Gastroesophageal sphincter (tissue), 4 donors: ENCODE measurements around the gene SSH2. TPM values are rescaled to one million over a fixed set of nuclear protein-coding genes. Genes with fewer than 3 reads are reported as not detected.
"Not testable (repeated sequence)": the region's sequence is repeated elsewhere in the genome, so short reads cannot be mapped to it uniquely, and the experiment has no call there.

ENCODE experiments used
- ATAC-seq: fragments of 150-250 bp; one replicate; pipeline ENCODE4 v1.9.1; 2016; ENCODE audit warnings: mild to moderate bottlenecking, moderate library complexity
- H3K27ac ChIP-seq, 4 donors: fragments of 200-600 bp; sonication (generic) in 3 of 4; 1 replicate in 3 of 4; 2 replicates in 1 of 4; pipeline ENCODE4 v1.5.1; 2016 to 2019
- H3K27me3 ChIP-seq: fragments of 200-600 bp; sonication (generic); one replicate; pipeline ENCODE4 v1.5.1; 2019
- H3K36me3 ChIP-seq, 2 donors: fragments of 200-600 bp; sonication (generic); one replicate each; pipeline ENCODE4 v1.5.1; 2019; ENCODE audit warnings: control low read depth in 1 of 2
- H3K4me1 ChIP-seq, 3 donors: fragments of 200-600 bp; sonication (generic); 1 replicate in 2 of 3; 2 replicates in 1 of 3; pipeline ENCODE4 v1.5.1; 2016 to 2019; ENCODE audit warnings: control low read depth in 2 of 3
- H3K4me3 ChIP-seq, 2 donors: fragments of 200-600 bp; sonication (generic); one replicate each; pipeline ENCODE4 v1.5.1; 2019; ENCODE audit warnings: mild to moderate bottlenecking in 1 of 2, moderate library complexity in 1 of 2
- H3K9me3 ChIP-seq, 3 donors: fragments of 200-600 bp; sonication (generic); one replicate each; pipeline ENCODE4 v1.5.1; 2017 to 2019; ENCODE audit warnings: control low read depth in 2 of 3
- EP300 ChIP-seq: sonication (generic); formaldehyde crosslinking; IDR thresholded peaks from one replicate; pipeline ENCODE4 v1.6.1; 2017; ENCODE audit warnings: antibody characterized with exemption, mild to moderate bottlenecking
- POLR2A ChIP-seq, 2 donors: fragments of 450-650 bp; IDR thresholded peaks; one replicate each; pipeline ENCODE4 v1.6.1; 2017; ENCODE audit warnings: antibody characterized with exemption in 2 of 2, mild to moderate bottlenecking in 2 of 2, moderate library complexity in 1 of 2
- POLR2AphosphoS5 ChIP-seq: sonication (generic); formaldehyde crosslinking; IDR thresholded peaks from one replicate; pipeline ENCODE4 v1.6.1; 2017; ENCODE audit warnings: antibody characterized with exemption
- WGBS, 2 donors: methylation state at CpG; one replicate each; pipeline ENCODE4 v1.1.5; 2018; ENCODE audit warnings: low coverage in 1 of 2; 5-methylcytosine and 5-hydroxymethylcytosine counted together
- total RNA-seq, 4 donors: library from RNA; depleted of rRNA; stranded (reverse); fragments of >200 nt; gene quantifications; one replicate each; pipeline ENCODE4 v1.1.0, GENCODE V29; 2016
- TF ChIP-seq, protein P1 (sequence below), 4 experiments: fragments of 200-600 bp in 2 of 4; fragments of 450-650 bp in 2 of 4; sonication (generic) in 1 of 4; IDR thresholded peaks; one replicate each; pipeline ENCODE4 v1.5.1; 2017 to 2019; ENCODE audit warnings: antibody characterized with exemption in 4 of 4, mild to moderate bottlenecking in 2 of 4, moderate library complexity in 2 of 4

SSH2 gene
- total RNA-seq, 4 donors from 2014 or later, result 16.0 to 39.7 (median 24.9) TPM

DNA sequence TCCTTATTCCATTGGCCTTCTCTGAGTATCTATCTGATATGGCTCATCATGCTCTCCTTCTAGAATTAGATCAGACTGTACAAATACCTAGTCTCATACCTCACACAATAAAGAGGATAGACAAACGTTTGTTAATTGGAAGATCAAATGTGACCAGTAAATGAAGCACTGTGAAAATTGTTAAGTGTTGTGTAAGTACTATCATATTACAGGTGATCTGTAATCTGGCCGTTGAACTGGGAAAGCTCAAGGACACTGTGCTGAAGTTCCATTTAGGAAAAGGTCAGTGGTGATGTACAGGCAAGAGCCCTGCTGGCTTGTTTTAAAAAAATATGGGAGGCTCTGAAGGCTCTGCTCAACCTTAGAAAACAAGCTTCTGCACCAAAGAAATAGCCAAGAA, 268.8 kb downstream of the SSH2 start:
- 67 to 72% methylated on average over 2 of the region's 2 CpGs for WGBS, 2 donors
- H3K27ac ChIP-seq, result no peak overlapping the region
- ATAC-seq, result no peak

GRCh38 chr17:29659155-29659554, 270.9 kb downstream of the SSH2 start:
- Histone ChIP-seq H3K36me3 (peaks cover 0 to 46% of the 10 kb centered on the region in 2 donors), H3K27ac (no peak overlapping the region), H3K4me1 (peaks cover 0 to 12% (median 5%) of the 10 kb centered on the region in 3 donors), H3K4me3 (no peak overlapping the region), H3K27me3 (no peaks in the 10 kb centered on the region), H3K9me3 (no peaks in the 10 kb centered on the region)
- TF ChIP-seq, protein P1, sequence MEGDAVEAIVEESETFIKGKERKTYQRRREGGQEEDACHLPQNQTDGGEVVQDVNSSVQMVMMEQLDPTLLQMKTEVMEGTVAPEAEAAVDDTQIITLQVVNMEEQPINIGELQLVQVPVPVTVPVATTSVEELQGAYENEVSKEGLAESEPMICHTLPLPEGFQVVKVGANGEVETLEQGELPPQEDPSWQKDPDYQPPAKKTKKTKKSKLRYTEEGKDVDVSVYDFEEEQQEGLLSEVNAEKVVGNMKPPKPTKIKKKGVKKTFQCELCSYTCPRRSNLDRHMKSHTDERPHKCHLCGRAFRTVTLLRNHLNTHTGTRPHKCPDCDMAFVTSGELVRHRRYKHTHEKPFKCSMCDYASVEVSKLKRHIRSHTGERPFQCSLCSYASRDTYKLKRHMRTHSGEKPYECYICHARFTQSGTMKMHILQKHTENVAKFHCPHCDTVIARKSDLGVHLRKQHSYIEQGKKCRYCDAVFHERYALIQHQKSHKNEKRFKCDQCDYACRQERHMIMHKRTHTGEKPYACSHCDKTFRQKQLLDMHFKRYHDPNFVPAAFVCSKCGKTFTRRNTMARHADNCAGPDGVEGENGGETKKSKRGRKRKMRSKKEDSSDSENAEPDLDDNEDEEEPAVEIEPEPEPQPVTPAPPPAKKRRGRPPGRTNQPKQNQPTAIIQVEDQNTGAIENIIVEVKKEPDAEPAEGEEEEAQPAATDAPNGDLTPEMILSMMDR (IDR thresholded peaks at IDR 0.05), result no peak
- TF ChIP-seq EP300, result no peak
- no peak for TF ChIP-seq POLR2AphosphoS5
- no peak for TF ChIP-seq POLR2A (IDR thresholded peaks at IDR 0.05)
- no peak for ATAC-seq
- 88 to 93% methylated on average over 2 of the region's 2 CpGs for WGBS, 2 donors

More for the DNA sequence above, 268.8 kb downstream of the SSH2 start:
- TF ChIP-seq EP300 (no peak), POLR2AphosphoS5 (no peak), POLR2A (IDR thresholded peaks at IDR 0.05) (no peak)
- TF ChIP-seq, protein P1 (IDR thresholded peaks at IDR 0.05), result no peak
- H3K27me3 ChIP-seq, result no peaks in the 10 kb centered on the region
- no peaks in the 10 kb centered on the region for H3K9me3 ChIP-seq
- peaks cover 0 to 54% of the 10 kb centered on the region in 2 donors for H3K36me3 ChIP-seq
- H3K4me1 ChIP-seq, result peaks cover 0 to 6% (median 5%) of the 10 kb centered on the region in 3 donors
- no peak overlapping the region for H3K4me3 ChIP-seq

DNA sequence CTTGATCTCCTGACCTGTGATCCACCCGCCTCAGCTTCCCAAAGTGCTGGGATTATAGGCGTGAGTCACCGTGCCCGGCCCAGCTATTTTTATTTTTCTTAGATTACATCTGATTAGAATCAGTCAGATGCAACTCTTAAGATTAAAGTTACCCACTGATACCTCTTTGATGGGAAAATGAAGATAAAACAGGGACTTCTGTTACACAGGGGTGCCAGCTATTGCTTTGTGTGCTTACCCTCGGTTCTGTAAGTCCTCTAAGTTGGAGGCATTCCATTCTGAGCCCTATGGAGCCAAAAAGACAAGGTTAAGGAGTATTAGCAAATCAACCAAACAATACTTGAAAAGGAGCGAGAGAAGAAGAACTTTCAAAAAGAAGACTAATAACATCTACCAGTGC, 274.7 kb downstream of the SSH2 start:
- 95% methylated on average over 4 to 6 of the region's 6 CpGs for WGBS, 2 donors

DNA sequence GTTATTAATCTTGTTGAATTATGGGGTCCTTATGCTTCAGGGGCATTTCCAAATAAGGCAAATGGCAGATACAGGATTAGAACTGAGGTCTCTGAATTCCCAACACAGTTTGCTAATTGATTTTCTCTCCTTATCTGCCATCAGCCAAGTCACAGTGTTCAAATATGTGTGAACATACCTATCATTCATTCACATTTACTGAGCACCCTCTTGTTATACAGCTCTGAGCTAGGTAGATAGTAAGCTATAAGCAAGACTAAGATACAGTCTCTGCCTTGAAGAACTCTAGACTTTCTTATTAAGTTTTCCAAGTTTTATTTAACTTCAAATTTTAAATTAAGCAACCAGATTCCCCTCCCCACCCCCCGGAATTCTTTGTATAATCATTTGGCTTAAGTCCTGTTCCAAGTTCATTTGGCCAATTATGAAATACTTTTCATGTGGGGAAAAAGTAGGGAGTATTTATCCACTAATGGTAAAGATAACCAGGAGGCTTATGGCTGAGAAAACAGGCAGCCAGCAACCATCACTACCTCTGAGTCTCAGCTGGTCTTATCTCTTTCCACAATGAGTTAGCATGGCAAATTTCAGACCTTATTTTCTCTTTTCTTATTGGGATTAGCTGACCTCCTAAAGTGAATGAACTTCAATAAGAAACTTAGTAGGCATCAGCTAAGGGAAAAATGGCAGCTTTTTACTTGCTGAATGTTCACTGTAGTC, 275.9 kb downstream of the SSH2 start:
- peaks cover 0 to 13% (median 0%) of the 10 kb centered on the region in 3 donors for H3K4me1 ChIP-seq
- H3K9me3 ChIP-seq, result no peaks in the 10 kb centered on the region
- H3K27me3 ChIP-seq, result no peaks in the 10 kb centered on the region
- no peak overlapping the region for H3K4me3 ChIP-seq
- TF ChIP-seq EP300, result no peak
- no peak for TF ChIP-seq POLR2A (IDR thresholded peaks at IDR 0.05)
- no peak for TF ChIP-seq POLR2AphosphoS5
- TF ChIP-seq, protein P1 (IDR thresholded peaks at IDR 0.05), result no peak
- H3K27ac ChIP-seq, result no peak overlapping the region
- ATAC-seq, result no peak
- H3K36me3 ChIP-seq, result peaks cover 0 to 46% of the 10 kb centered on the region in 2 donors
- WGBS, 2 donors, result 50 to 63% methylated on average over 1 of the region's 1 CpG

More for the DNA sequence above, 274.7 kb downstream of the SSH2 start:
- Histone ChIP-seq H3K4me1 (peaks cover 0 to 13% (median 0%) of the 10 kb centered on the region in 3 donors), H3K4me3 (no peak overlapping the region), H3K9me3 (no peaks in the 10 kb centered on the region), H3K27ac (no peak overlapping the region), H3K27me3 (no peaks in the 10 kb centered on the region), H3K36me3 (peaks cover 0 to 43% of the 10 kb centered on the region in 2 donors)
- ATAC-seq, result no peak
- no peak for TF ChIP-seq EP300
- no peak for TF ChIP-seq POLR2AphosphoS5
- no peak for TF ChIP-seq POLR2A (IDR thresholded peaks at IDR 0.05)
- TF ChIP-seq, protein P1 (IDR thresholded peaks at IDR 0.05), result no peak

- Histone ChIP-seq H3K9me3 (no peaks in the 10 kb centered on the region), H3K4me1 (peaks cover 0 to 13% (median 0%) of the 10 kb centered on the region in 3 donors), H3K27me3 (no peaks in the 10 kb centered on the region), H3K27ac (no peak overlapping the region), H3K4me3 (no peak overlapping the region), H3K36me3 (peaks cover 0 to 58% of the 10 kb centered on the region in 2 donors)
- ATAC-seq, result no peak
- TF ChIP-seq POLR2AphosphoS5 (no peak), EP300 (no peak), POLR2A (IDR thresholded peaks at IDR 0.05) (no peak)
- TF ChIP-seq, protein P1 (IDR thresholded peaks at IDR 0.05), result no peak
Measured at GRCh38 chr17:29652976-29653375, 277.1 kb downstream of the SSH2 start.

GRCh38 chr17:29651913-29652312, 278.1 kb downstream of the SSH2 start:
- not testable (repeated sequence) for H3K27ac ChIP-seq, ATAC-seq, H3K27me3 ChIP-seq, H3K4me3 ChIP-seq, H3K9me3 ChIP-seq
- WGBS, 2 donors, result 90 to 95% methylated on average over 2 to 7 of the region's 7 CpGs
- Histone ChIP-seq H3K36me3 (peaks cover 0 to 68% of the 10 kb centered on the region in 2 donors), H3K4me1 (peaks cover 0 to 14% (median 0%) of the 10 kb centered on the region in 3 donors)
